Mucosa of rectum (tissue), 2 donors: ENCODE results near the gene WDR82.
A peak's percentile ranks its signal among the peaks of the same experiment; 100 is the strongest.

Source experiments
- H3K27ac ChIP-seq, 2 donors: one replicate each; pipeline ENCODE4 v1.7.0; 2013; ENCODE audit warnings: inconsistent platforms in 2 of 2, low read depth in 2 of 2, low read length in 2 of 2
- H3K27me3 ChIP-seq, 2 donors: one replicate each; pipeline ENCODE4 v1.7.0; 2013; ENCODE audit warnings: low read length in 2 of 2; ENCODE audit not compliant: control insufficient read depth in 2 of 2, insufficient read depth in 2 of 2
- H3K36me3 ChIP-seq, 2 donors: one replicate each; pipeline ENCODE4 v1.7.0; 2013; ENCODE audit warnings: low read length in 2 of 2; ENCODE audit not compliant: control insufficient read depth in 2 of 2, insufficient read depth in 2 of 2
- H3K4me1 ChIP-seq, 2 donors: one replicate each; pipeline ENCODE4 v1.7.0; 2013; ENCODE audit warnings: low read length in 2 of 2, mild to moderate bottlenecking in 1 of 2; ENCODE audit not compliant: control insufficient read depth in 2 of 2, insufficient read depth in 2 of 2
- H3K4me3 ChIP-seq, 2 donors: one replicate each; pipeline ENCODE4 v1.7.0; 2013; ENCODE audit warnings: low read length in 2 of 2
- H3K9ac ChIP-seq, 2 donors: one replicate each; pipeline ENCODE4 v1.7.0; 2013; ENCODE audit warnings: low read length in 2 of 2, low read depth in 1 of 2, mild to moderate bottlenecking in 1 of 2
- H3K9me3 ChIP-seq, 2 donors: one replicate each; pipeline ENCODE4 v1.7.0; 2013; ENCODE audit warnings: low read length in 2 of 2; ENCODE audit not compliant: control insufficient read depth in 2 of 2
- donor health status: healthy.
- donor health status: Normal muscosa, but diverticular disease.

The WDR82 gene, protein sequence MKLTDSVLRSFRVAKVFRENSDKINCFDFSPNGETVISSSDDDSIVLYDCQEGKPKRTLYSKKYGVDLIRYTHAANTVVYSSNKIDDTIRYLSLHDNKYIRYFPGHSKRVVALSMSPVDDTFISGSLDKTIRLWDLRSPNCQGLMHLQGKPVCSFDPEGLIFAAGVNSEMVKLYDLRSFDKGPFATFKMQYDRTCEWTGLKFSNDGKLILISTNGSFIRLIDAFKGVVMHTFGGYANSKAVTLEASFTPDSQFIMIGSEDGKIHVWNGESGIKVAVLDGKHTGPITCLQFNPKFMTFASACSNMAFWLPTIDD

DNA sequence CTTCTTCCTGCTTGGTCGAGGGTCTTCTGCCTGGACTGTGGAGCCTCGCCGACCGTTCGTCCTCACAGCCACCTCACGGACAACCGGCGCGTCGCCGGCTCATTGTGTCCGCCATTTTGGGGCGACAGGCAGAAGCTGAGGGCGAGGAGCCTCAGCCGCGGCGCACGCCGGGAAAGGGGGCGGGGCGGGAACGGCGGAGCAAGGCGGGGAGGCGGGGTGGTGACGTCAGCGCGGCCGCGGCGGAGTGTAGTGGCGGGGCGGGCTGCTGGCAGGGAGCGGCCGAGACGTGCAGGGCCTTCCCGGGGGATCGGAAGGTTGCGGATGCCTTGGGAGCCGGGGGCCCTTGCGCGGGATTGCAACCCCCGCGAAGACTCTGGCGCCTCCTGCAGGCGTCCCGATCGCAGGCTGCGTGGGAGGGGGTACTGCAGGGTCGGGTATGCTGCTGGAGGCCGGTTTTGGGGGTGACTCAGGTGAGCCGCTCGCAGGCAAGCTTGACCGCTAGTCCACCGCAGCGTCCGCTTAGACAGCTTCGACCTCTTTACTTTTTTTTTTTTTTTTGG is at the start of gene WDR82:
WDR82 (minus strand) TSS at position 140 of the 560 bp plus-strand sequence. CDS start 288 bp downstream, outside the sequence.
- Histone ChIP-seq H3K27me3 (no peaks in the 10 kb centered on the region), H3K9ac (peak within 1 kb of the TSS; percentile 98 to 99), H3K4me3 (peak within 1 kb of the TSS; percentile 96 to 97), H3K27ac (peak within 1 kb of the TSS; percentile 99), H3K36me3 (peaks cover 0 to 8% of the 10 kb centered on the region in 2 donors), H3K4me1 (peaks cover 14 to 24% of the 10 kb centered on the region in 2 donors), H3K9me3 (no peaks in the 10 kb centered on the region)

DNA sequence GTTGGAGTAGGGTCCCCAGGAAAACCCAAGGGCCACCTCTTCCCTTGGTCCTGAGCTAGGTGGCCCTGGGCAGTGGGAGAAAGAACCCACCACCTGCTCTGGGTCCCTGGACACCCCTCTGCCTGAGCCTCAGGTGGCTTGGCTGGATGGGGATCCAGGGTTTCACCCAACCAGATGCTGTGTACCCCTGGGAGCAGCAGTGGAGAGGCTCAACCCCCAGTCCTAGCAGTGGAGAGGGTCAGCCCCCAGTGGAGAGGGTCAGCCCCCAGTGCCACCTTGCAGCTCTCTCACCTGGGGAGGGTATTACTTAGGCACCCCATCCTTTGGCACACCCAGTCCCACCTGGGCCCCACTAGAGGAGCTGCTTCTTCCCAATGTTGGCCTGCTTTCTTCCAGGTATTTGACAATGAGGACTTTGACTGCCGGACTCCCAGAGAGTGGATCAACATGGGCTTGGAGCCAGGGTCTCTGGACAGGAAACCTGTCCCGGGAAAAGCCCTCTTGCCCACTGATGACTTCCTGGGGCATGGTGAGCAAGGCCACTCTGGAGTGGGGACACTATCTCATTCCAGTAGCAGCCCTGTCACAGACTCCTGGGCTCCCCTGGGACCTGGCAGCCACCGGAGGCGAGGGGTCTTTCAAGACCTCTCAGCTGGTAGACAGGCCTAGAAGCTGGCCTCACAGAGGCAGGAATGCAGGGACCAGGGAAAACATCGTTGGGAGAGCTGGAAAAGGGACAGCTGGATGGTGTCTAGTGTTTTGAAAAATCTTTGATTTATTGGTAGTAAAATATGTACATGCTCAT is 49.2 kb upstream of the WDR82 start:
- Histone ChIP-seq H3K9me3 (no peaks in the 10 kb centered on the region), H3K4me1 (no peaks in the 10 kb centered on the region), H3K27me3 (no peaks in the 10 kb centered on the region), H3K9ac (no peak overlapping the region), H3K36me3 (peaks cover 3 to 7% of the 10 kb centered on the region in 2 donors), H3K27ac (no peak overlapping the region), H3K4me3 (no peak overlapping the region)

GRCh38 chr3:52326976-52327375 is 48.5 kb upstream of the WDR82 start:
- Histone ChIP-seq H3K27me3 (no peaks in the 10 kb centered on the region), H3K27ac (no peak overlapping the region), H3K4me3 (no peak overlapping the region), H3K4me1 (no peaks in the 10 kb centered on the region), H3K9ac (no peak overlapping the region), H3K36me3 (peaks cover 0 to 2% of the 10 kb centered on the region in 2 donors), H3K9me3 (no peaks in the 10 kb centered on the region)

- Histone ChIP-seq H3K9me3 (no peaks in the 10 kb centered on the region), H3K4me1 (no peaks in the 10 kb centered on the region), H3K27ac (no peak overlapping the region), H3K4me3 (no peak overlapping the region), H3K36me3 (peaks cover 0 to 2% of the 10 kb centered on the region in 2 donors), H3K27me3 (no peaks in the 10 kb centered on the region), H3K9ac (no peak overlapping the region)
Measured at GRCh38 chr3:52325686-52326085, 47.2 kb upstream of the WDR82 start.

DNA sequence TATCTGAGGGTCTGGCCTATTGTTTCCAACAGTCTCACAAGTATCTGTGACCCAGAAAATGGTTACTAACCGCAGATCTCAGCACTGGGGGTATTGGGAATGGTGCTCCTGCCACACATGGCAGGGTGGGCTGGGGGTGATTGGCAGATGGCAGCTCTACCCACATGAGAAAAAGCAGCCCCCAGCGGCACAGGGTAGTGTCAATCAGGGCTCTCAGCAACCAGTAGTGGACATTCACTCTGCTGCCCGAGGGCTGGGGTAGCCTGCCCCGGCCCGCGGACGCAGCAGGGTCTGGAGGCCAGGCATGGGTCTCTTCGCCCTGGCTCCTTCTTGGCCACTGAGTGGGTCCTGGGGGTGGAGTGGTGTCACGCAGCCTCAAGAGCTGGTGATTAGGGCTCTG is 46.2 kb upstream of the WDR82 start:
- Histone ChIP-seq H3K9me3 (no peaks in the 10 kb centered on the region), H3K9ac (no peak overlapping the region), H3K4me1 (no peaks in the 10 kb centered on the region), H3K36me3 (peaks cover 0 to 2% of the 10 kb centered on the region in 2 donors), H3K4me3 (no peak overlapping the region), H3K27ac (no peak overlapping the region), H3K27me3 (no peaks in the 10 kb centered on the region)

DNA sequence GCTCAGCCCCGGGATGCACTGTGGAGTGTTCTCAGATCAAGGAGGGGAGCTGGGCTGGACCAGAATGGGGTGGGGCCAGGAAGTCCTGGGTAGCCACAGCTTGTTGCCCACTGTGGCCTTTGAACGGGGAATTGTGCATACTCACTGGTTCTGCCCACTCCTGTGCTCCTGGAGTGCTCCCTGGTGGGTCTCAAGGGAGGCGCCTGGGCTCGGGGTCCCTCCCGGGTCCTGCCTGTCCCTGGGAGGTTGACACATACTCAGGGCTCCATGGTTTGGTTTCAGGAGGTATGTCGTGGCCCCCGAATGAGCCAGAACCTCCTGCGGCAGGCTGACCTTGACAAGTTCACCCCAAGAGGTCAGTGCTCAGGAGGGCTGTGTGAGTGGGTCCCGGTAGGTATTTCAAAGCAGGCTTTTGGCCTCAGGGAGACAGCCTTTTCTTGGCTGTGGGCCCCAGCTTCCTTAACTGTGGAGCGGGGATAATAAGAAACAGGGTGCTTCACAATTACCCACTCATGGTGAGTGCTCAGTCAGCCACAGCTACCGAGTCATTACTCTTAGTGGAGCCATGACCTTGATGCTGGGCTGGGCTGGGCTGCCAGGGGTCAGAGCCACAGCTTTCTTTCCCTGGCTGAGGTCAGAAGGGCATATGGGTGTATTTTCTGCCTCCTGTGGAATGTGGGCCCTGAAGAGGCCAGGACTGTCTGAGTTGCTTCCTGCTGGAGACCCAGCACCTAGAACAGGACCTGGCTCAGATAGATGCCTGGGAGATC is 45.3 kb upstream of the WDR82 start:
- H3K27me3 ChIP-seq = no peaks in the 10 kb centered on the region
- H3K9me3 ChIP-seq = no peaks in the 10 kb centered on the region
- no peak overlapping the region for H3K4me3 ChIP-seq
- H3K36me3 ChIP-seq = peaks cover 0 to 2% of the 10 kb centered on the region in 2 donors
- no peaks in the 10 kb centered on the region for H3K4me1 ChIP-seq
- no peak overlapping the region for H3K9ac ChIP-seq
- no peak overlapping the region for H3K27ac ChIP-seq

DNA sequence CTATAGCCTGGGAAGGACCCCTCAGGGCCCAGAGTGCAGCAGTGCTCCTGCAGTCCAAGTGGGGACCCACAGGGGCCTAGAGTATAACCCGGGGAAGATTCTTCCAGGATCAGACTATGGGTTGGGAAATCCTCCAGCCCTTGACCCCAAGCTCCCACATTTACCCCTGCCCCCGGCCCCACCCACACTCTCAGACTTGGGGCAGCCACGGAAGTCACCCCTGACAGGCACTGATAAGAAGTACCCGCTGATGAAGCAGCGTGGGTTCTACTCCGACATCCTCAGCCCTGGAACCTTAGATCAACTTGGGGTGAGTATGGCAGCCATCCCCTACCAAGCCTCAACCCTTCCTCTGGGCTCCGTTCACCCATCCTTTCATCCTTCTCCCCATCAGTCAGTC is 44.0 kb upstream of the WDR82 start:
- Histone ChIP-seq H3K4me3 (no peak overlapping the region), H3K27me3 (no peaks in the 10 kb centered on the region), H3K9me3 (no peaks in the 10 kb centered on the region), H3K27ac (no peak overlapping the region), H3K9ac (no peak overlapping the region), H3K4me1 (peaks cover 1 to 6% of the 10 kb centered on the region in 2 donors), H3K36me3 (no peaks in the 10 kb centered on the region)

GRCh38 chr3:52321481-52321880 is 43.0 kb upstream of the WDR82 start:
- Histone ChIP-seq H3K27ac (no peak overlapping the region), H3K9me3 (no peaks in the 10 kb centered on the region), H3K4me3 (no peak overlapping the region), H3K4me1 (peaks cover 6 to 10% of the 10 kb centered on the region in 2 donors), H3K9ac (no peak overlapping the region), H3K27me3 (no peaks in the 10 kb centered on the region), H3K36me3 (no peaks in the 10 kb centered on the region)

DNA sequence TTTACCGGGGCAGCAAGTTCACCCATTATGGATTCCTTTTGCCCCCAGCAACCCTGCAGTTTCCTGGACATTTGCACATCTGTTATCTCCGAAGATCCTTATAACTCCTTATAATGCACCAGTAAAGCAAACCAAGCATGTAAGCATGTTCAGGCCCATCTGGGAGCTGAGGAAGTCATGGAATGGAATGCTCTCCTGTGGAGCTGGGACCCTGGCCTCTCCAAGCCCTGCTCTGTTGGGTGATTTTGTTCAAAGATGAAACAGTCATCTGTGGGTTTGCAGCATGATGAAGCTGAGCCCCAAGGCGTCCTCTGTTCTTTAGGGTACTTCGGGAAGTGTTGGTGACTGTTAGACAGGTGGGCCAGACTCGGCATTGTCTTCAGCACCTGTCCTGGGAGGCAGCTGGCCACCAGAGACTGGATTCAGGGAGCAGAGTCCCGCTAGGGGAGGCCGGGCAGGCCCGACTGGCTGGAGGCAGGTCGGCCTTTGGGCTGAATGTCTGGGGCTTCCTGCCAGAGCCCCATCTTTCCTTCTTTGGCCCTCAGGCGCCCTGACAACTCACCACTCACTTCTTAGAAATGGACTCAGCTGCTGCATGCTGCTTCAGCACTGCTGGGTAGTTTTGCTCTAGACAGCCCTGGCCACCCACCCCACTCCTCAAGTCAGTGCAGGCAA is 41.6 kb upstream of the WDR82 start:
- Histone ChIP-seq H3K27me3 (no peaks in the 10 kb centered on the region), H3K9me3 (no peaks in the 10 kb centered on the region), H3K36me3 (peaks cover 0 to 3% of the 10 kb centered on the region in 2 donors), H3K4me3 (no peak overlapping the region), H3K4me1 (peaks cover 6 to 10% of the 10 kb centered on the region in 2 donors), H3K27ac (no peak overlapping the region), H3K9ac (no peak overlapping the region)
